Suprapubic skin (tissue), 4 donors: ENCODE measurements around the gene RSBN1L. TPM values are rescaled to one million over a fixed set of nuclear protein-coding genes. Genes with fewer than 3 reads are reported as not detected.
"Not testable (repeated sequence)": the region's sequence is repeated elsewhere in the genome, so short reads cannot be mapped to it uniquely, and the experiment has no call there.

Experiments used
- DNase-seq, 2 donors: peaks; one replicate each; pipeline ENCODE4 v3.0.0-alpha.2; 2019; ENCODE audit warnings: low spot score in 2 of 2
- H3K27ac ChIP-seq: fragments of 200-600 bp; sonication (generic); one replicate; pipeline ENCODE4 v1.5.1; 2019
- H3K27me3 ChIP-seq: fragments of 200-600 bp; sonication (generic); one replicate; pipeline ENCODE4 v1.5.1; 2019
- H3K36me3 ChIP-seq: fragments of 200-600 bp; sonication (generic); one replicate; pipeline ENCODE4 v1.5.1; 2019
- H3K4me1 ChIP-seq: fragments of 200-600 bp; sonication (generic); one replicate; pipeline ENCODE4 v1.5.1; 2019
- H3K4me3 ChIP-seq: fragments of 200-600 bp; sonication (generic); one replicate; pipeline ENCODE4 v1.5.1; 2019; ENCODE audit warnings: mild to moderate bottlenecking
- H3K9me3 ChIP-seq: fragments of 200-600 bp; sonication (generic); one replicate; pipeline ENCODE4 v1.5.1; 2019
- CTCF ChIP-seq, 2 donors: fragments of 200-600 bp in 1 of 2; fragments of 450-650 bp in 1 of 2; sonication (generic) in 1 of 2; IDR thresholded peaks; one replicate each; pipeline ENCODE4 v1.5.1; 2016 to 2019; ENCODE audit warnings: antibody characterized with exemption in 2 of 2, mild to moderate bottlenecking in 1 of 2, moderate library complexity in 1 of 2
- EP300 ChIP-seq: sonication (generic); formaldehyde crosslinking; IDR thresholded peaks from one replicate; pipeline ENCODE4 v1.6.1; 2017; ENCODE audit warnings: antibody characterized with exemption
- POLR2A ChIP-seq, 2 donors: fragments of 450-650 bp; IDR thresholded peaks; one replicate each; pipeline ENCODE4 v1.6.1; 2017; ENCODE audit warnings: antibody characterized with exemption in 2 of 2, mild to moderate bottlenecking in 2 of 2, moderate library complexity in 2 of 2
- POLR2AphosphoS5 ChIP-seq, 3 donors: sonication (generic); formaldehyde crosslinking; IDR thresholded peaks; one replicate each; pipeline ENCODE4 v1.6.1; 2017; ENCODE audit warnings: antibody characterized with exemption in 3 of 3
- WGBS: methylation state at CpG from one replicate; pipeline ENCODE4 v1.1.5; 2018; 5-methylcytosine and 5-hydroxymethylcytosine counted together
- total RNA-seq, 4 donors: library from RNA; depleted of rRNA; stranded (reverse); fragments of >200 nt; gene quantifications; one replicate each; pipeline ENCODE4 v1.1.0, GENCODE V29; 2016

RSBN1L gene
- 10 to 100 TPM; 17.1 to 19.7 (median 18.3) TPM for total RNA-seq

GRCh38 chr7:77696057-77696642 lies at the start of gene RSBN1L:
Gene RSBN1L (plus strand): TSS chr7:77696459. CDS start chr7:77696470, 11 bp downstream.
- Histone ChIP-seq H3K27ac (peak within 1 kb of the TSS; percentile 94), H3K4me1 (peaks cover 53% of the 10 kb centered on the region), H3K27me3 (no peaks in the 10 kb centered on the region), H3K36me3 (no peaks in the 10 kb centered on the region), H3K9me3 (no peaks in the 10 kb centered on the region), H3K4me3 (peak within 1 kb of the TSS; percentile 76)
- WGBS, result under 1% methylated on average over 23 of the region's 53 CpGs
- peak; percentile 98 to 99 for DNase-seq
- TF ChIP-seq CTCF (IDR thresholded peaks at IDR 0.05) (peak; percentile 10 to 47), POLR2A (IDR thresholded peaks at IDR 0.05) (peak in 1 of 2 donors; percentile 77), EP300 (no peak), POLR2AphosphoS5 (IDR thresholded peaks at IDR 0.05) (peak in 2 of 3 donors; percentile 25 to 58)

DNA sequence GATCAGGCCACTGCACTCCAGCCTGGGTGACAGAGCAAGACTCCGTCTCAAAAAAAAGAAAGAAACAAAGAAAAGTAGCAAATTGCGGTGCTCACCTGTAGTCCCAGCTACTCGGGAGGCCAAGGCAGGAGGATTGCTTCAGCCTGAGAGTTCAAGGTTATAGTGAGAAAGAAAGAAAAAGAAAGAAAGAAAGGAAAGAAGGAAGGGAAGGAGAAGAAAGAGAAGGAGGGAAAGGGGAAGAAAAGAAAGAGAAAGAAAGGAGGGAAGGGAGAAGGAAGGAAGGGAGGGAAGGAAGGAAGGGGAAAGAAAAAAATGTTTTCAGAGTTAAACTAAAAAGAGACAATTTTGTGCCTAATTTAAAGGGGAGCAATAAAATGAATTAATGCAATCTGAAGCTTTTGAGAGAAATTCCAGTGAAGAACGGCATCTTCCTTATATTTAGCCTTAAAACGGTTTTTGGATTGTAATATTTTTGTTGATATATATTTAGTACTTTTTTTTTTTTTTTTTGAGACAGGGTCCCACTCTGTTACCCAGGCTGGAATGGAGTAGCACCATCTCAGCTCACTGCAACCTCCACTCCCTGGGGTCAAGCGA lies 47.4 kb upstream of the RSBN1L start:
- TF ChIP-seq POLR2A (IDR thresholded peaks at IDR 0.05) (no peak), EP300 (no peak), POLR2AphosphoS5 (IDR thresholded peaks at IDR 0.05) (no peak), CTCF (IDR thresholded peaks at IDR 0.05) (no peak)
- DNase-seq, result no peak
- Histone ChIP-seq H3K4me3 (no peak overlapping the region), H3K27ac (no peak overlapping the region), H3K9me3 (no peaks in the 10 kb centered on the region), H3K27me3 (no peaks in the 10 kb centered on the region), H3K4me1 (no peaks in the 10 kb centered on the region), H3K36me3 (peaks cover 24% of the 10 kb centered on the region)
- 93% methylated on average over 6 of the region's 6 CpGs for WGBS

- 73% methylated on average over 4 of the region's 4 CpGs for WGBS
Observed at GRCh38 chr7:77649716-77650349, 46.4 kb upstream of the RSBN1L start.

DNA sequence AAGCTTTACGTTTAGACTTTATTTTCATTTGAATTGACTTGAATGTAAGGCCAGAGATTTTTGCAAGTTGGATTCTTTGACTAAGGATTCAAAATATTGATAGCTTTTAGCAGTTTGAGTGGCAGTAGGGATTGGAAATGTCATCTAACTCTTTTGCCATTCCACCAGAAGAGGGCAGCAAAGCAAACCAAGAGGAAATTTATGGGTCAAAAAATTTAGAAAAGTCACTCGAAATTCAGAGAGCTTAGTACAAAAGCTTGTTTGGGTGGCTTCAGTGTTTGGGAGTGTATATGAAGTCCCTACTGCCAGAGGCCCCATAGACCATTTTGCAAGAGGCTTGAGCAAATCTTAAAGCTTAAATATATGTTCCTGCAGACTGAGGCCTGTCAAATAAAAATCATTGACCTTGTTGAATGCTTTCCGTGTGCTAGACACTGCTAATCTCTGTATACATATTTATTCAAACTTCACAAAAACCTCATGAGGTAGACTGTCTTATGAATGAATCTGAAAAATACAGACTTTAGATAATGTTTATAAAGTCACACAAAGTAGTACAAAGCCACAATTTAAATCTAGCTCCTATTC lies 44.6 kb upstream of the RSBN1L start:
- Histone ChIP-seq H3K4me3 (no peak overlapping the region), H3K27ac (no peak overlapping the region), H3K4me1 (no peaks in the 10 kb centered on the region), H3K36me3 (peaks cover 12% of the 10 kb centered on the region), H3K27me3 (no peaks in the 10 kb centered on the region), H3K9me3 (no peaks in the 10 kb centered on the region)
- 18% methylated on average over 3 of the region's 3 CpGs for WGBS
- TF ChIP-seq POLR2A (IDR thresholded peaks at IDR 0.05) (no peak), POLR2AphosphoS5 (IDR thresholded peaks at IDR 0.05) (no peak), EP300 (no peak), CTCF (IDR thresholded peaks at IDR 0.05) (peak; percentile 53 to 56)
- DNase-seq, result no peak

More at GRCh38 chr7:77649716-77650349, 46.4 kb upstream of the RSBN1L start:
- Histone ChIP-seq H3K9me3 (no peaks in the 10 kb centered on the region), H3K4me1 (no peaks in the 10 kb centered on the region), H3K27ac (no peak overlapping the region), H3K27me3 (no peaks in the 10 kb centered on the region), H3K36me3 (peaks cover 20% of the 10 kb centered on the region), H3K4me3 (no peak overlapping the region)
- no peak for DNase-seq
- TF ChIP-seq CTCF (IDR thresholded peaks at IDR 0.05) (no peak), POLR2A (IDR thresholded peaks at IDR 0.05) (no peak), EP300 (no peak), POLR2AphosphoS5 (IDR thresholded peaks at IDR 0.05) (no peak)

DNA sequence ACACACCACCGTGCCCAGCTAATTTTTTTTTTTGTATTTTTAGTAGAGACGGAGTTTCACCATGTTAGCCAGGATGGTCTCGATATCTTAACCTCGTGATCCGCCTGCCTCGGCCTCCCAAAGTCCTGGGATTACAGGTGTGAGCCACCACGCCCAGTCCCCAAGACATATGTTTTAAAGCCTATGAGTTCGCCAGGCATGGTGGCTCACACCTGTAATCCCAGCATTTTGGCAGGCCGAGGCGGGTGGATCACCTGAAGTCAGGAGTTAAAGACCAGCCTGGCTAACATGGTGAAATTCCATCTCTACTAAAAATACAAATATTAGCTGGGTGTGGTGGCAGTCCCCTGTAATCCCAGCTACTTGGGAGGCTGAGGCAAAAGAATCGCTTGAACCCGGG lies 43.4 kb upstream of the RSBN1L start:
- WGBS, result 96% methylated on average over 12 of the region's 12 CpGs
- not testable (repeated sequence) for DNase-seq, H3K27me3 ChIP-seq, H3K4me1 ChIP-seq, H3K27ac ChIP-seq, H3K9me3 ChIP-seq, H3K4me3 ChIP-seq
- peaks cover 14% of the 10 kb centered on the region for H3K36me3 ChIP-seq
